Nucleus accumbens (tissue), 56 donors: ENCODE results near the gene CX3CR1.

Experiments used
- DNase-seq, 56 donors: peaks; one replicate each; lab custom pipeline; 2025; lab: John Stamatoyannopoulos, UW

The CX3CR1 gene

GRCh38 chr3:39294446-39295183 lies 14.8 kb upstream of the CX3CR1 start:
- DNase-seq, result no peak

- DNase-seq, result no peak
Measured at GRCh38 chr3:39292961-39293360, 13.1 kb upstream of the CX3CR1 start.

GRCh38 chr3:39291903-39292329 lies 12.1 kb upstream of the CX3CR1 start:
- peak in 42 of 56 donors; percentile 5 to 82 (median 34) for DNase-seq

GRCh38 chr3:39290255-39290654 lies 10.4 kb upstream of the CX3CR1 start:
- no peak for DNase-seq

GRCh38 chr3:39289107-39289506 lies 9.3 kb upstream of the CX3CR1 start:
- DNase-seq, result no peak

GRCh38 chr3:39288300-39288808 lies 8.5 kb upstream of the CX3CR1 start:
- DNase-seq, result peak in 53 of 56 donors; percentile 8 to 88 (median 61)

GRCh38 chr3:39287216-39288164 lies 7.7 kb upstream of the CX3CR1 start:
- DNase-seq, result no peak

- no peak for DNase-seq
Measured at GRCh38 chr3:39286771-39287170, 6.9 kb upstream of the CX3CR1 start.

GRCh38 chr3:39285332-39285731 lies 5.5 kb upstream of the CX3CR1 start:
- no peak for DNase-seq

GRCh38 chr3:39284457-39284881 lies 4.6 kb upstream of the CX3CR1 start:
- no peak for DNase-seq

GRCh38 chr3:39282057-39282456 lies 2.2 kb upstream of the CX3CR1 start:
- DNase-seq, result peak in 9 of 56 donors; percentile 9 to 44 (median 21)

GRCh38 chr3:39281533-39281932 lies 1.7 kb upstream of the CX3CR1 start:
- DNase-seq, result peak in 1 of 56 donors; percentile 10

- DNase-seq, result no peak
Measured at GRCh38 chr3:39280571-39280970, 735 bp upstream of the CX3CR1 start.

- DNase-seq, result no peak
Measured at GRCh38 chr3:39278616-39278935, 1.3 kb downstream of the CX3CR1 start.

- no peak for DNase-seq
Measured at GRCh38 chr3:39277893-39278615, 1.8 kb downstream of the CX3CR1 start.

- no peak for DNase-seq
Measured at GRCh38 chr3:39276746-39277145, 3.1 kb downstream of the CX3CR1 start.

- no peak for DNase-seq
Measured at GRCh38 chr3:39275963-39276593, 3.8 kb downstream of the CX3CR1 start.

- DNase-seq, result no peak
Measured at GRCh38 chr3:39275052-39275451, 4.8 kb downstream of the CX3CR1 start.

- DNase-seq, result no peak
Measured at GRCh38 chr3:39273119-39273518, 6.7 kb downstream of the CX3CR1 start.

GRCh38 chr3:39272191-39272590 lies 7.6 kb downstream of the CX3CR1 start:
- DNase-seq, result no peak
